GOT3 (cell line): ENCODE results near the gene PRPF8.

Experiments used
- DNase-seq: peaks from one replicate; lab custom pipeline; 2025; ENCODE audit warnings: mixed read lengths; lab: John Stamatoyannopoulos, UW

PRPF8 gene

GRCh38 chr17:1626333-1626732 lies 58.3 kb downstream of the PRPF8 start:
- DNase-seq, result no peak

GRCh38 chr17:1625581-1625980 lies 59.1 kb downstream of the PRPF8 start:
- no peak for DNase-seq

- no peak for DNase-seq
These were observed 59.6 kb downstream of the PRPF8 start for GRCh38 chr17:1625053-1625452.

- DNase-seq, result no peak
These were observed 60.0 kb downstream of the PRPF8 start for GRCh38 chr17:1624650-1625049.

GRCh38 chr17:1623057-1623630 lies 61.5 kb downstream of the PRPF8 start:
- no peak for DNase-seq

- no peak for DNase-seq
These were observed 63.3 kb downstream of the PRPF8 start for GRCh38 chr17:1621273-1621954.

GRCh38 chr17:1620486-1620885 lies 64.2 kb downstream of the PRPF8 start:
- DNase-seq, result no peak

- no peak for DNase-seq
These were observed 67.0 kb downstream of the PRPF8 start for GRCh38 chr17:1617620-1618174.

- DNase-seq, result no peak
These were observed 68.6 kb downstream of the PRPF8 start for GRCh38 chr17:1616101-1616500.

GRCh38 chr17:1612400-1612799 lies 72.3 kb downstream of the PRPF8 start:
- DNase-seq, result no peak

GRCh38 chr17:1611715-1612114 lies 73.0 kb downstream of the PRPF8 start:
- no peak for DNase-seq

- DNase-seq, result no peak
These were observed 76.0 kb downstream of the PRPF8 start for GRCh38 chr17:1608676-1609075.

- DNase-seq, result no peak
These were observed 76.7 kb downstream of the PRPF8 start for GRCh38 chr17:1607971-1608320.

GRCh38 chr17:1606352-1606985 lies 78.2 kb downstream of the PRPF8 start:
- no peak for DNase-seq

- no peak for DNase-seq
These were observed 78.9 kb downstream of the PRPF8 start for GRCh38 chr17:1605681-1606351.

- no peak for DNase-seq
These were observed 79.7 kb downstream of the PRPF8 start for GRCh38 chr17:1604831-1605528.

GRCh38 chr17:1601571-1601970 lies 83.1 kb downstream of the PRPF8 start:
- no peak for DNase-seq
